ENCODE data around the gene C2CD2. TPM values are rescaled to one million over a fixed set of nuclear protein-coding genes. Genes with fewer than 3 reads are reported as not detected.
A peak's percentile ranks its signal among the peaks of the same experiment; 100 is the strongest.

Gene C2CD2
- polyA plus RNA-seq, 1 of the 3 experiments (the other 2 are of a cell fraction): 9.7 TPM

DNA sequence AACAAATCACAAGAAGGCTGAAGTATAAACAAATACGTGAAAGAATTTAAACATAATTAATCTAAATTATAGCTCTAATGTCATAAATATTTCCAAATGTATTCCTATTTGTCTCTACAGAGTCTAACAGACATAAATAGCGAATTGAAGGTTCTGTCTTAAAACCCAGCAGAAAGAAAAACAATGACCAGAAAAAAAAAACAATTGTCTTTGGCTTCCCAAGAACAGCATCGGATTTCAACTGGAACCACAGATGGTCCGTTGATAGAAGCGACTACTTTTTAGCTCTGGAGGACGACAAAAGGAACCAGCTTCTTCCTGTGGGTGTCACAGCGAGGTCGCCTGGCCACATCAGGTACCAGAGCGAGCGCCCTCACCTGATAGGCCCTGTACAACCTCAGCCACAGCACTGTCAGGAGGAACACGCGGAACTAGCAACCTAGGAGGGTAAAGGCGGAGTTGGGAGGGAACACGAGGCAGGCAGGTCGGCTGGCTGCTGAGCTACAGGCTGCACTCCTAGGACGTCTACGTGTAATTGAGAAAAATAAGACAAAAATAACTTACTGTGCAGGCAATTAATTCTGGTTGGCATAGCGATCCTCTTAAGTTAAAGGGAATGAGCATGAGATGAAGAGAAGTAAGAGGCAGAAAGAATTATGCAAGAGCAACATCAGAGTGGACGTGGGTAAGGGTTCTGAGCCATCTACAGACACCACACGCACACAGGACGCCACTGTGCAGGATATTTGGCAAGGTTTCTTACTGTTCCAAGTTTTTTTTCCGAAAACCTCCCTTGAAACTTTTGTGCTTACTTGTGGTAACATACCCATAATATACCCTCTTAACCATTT lies 58.0 kb downstream of the C2CD2 start:
- H2AFZ ChIP-seq (ENCODE audit: low read depth): no peak overlapping the region
- H3K79me2 ChIP-seq (ENCODE audit: insufficient read depth): no peaks in the 10 kb centered on the region
- DNase-seq: no peak
- peaks cover 0 to 12% of the 10 kb centered on the region in 2 experiments for H3K36me3 ChIP-seq (replicated peaks in 1 of 2; ENCODE audit: control insufficient read depth in 1 of 2, insufficient read depth in 2 of 2, low read length in 1 of 2)
- no peaks in the 10 kb centered on the region for H3K9me2 ChIP-seq
- H3K9ac ChIP-seq: no peak overlapping the region
- TF ChIP-seq EZH2phosphoT487 (IDR thresholded peaks at IDR 0.05; ENCODE audit: borderline replicate concordance, low read depth) (no peak), JUND (IDR thresholded peaks at IDR 0.05) (no peak), MEF2A (IDR thresholded peaks at IDR 0.05; ENCODE audit: borderline replicate concordance, low read depth) (no peak), TCF12 (IDR thresholded peaks at IDR 0.05) (no peak), RFX5 (IDR thresholded peaks at IDR 0.05; ENCODE audit: low read length) (no peak)
- TF ChIP-seq, protein P1, sequence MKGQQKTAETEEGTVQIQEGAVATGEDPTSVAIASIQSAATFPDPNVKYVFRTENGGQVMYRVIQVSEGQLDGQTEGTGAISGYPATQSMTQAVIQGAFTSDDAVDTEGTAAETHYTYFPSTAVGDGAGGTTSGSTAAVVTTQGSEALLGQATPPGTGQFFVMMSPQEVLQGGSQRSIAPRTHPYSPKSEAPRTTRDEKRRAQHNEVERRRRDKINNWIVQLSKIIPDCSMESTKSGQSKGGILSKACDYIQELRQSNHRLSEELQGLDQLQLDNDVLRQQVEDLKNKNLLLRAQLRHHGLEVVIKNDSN (IDR thresholded peaks at IDR 0.05; ENCODE audit: borderline replicate concordance, low read depth): no peak
- WGBS (ENCODE audit: low lambda C conversion rate): 89% methylated on average over 22 of the region's 22 CpGs
- H3K4me3 ChIP-seq (ENCODE audit: low read depth in 2 of 2, low read length in 1 of 2): no peak overlapping the region
- H3K27me3 ChIP-seq (ENCODE audit: insufficient read depth): no peaks in the 10 kb centered on the region
- H3F3A ChIP-seq (replicated peaks; ENCODE audit: insufficient read depth): no peaks in the 10 kb centered on the region
- H3K27ac ChIP-seq (ENCODE audit: low read depth in 2 of 2, low read length in 1 of 2): no peak overlapping the region; a peak in 1 of 4 replicates
- H3K4me2 ChIP-seq: no peak overlapping the region
- peaks cover 0 to 12% of the 10 kb centered on the region in 2 experiments; a peak in 2 of 4 replicates for H3K4me1 ChIP-seq (ENCODE audit: control insufficient read depth in 1 of 2, insufficient read depth in 2 of 2, low read depth in 1 of 2, low read length in 1 of 2)
- ChIA-PET POLR2A (no interaction called here), CTCF (interaction anchor here (1.1 to 1.5 kb wide), 3 partner anchors 40 to 222 kb away, joined by 3 to 5 read pairs (median 4); no protein-coding TSS in a partner anchor)
- H4K20me1 ChIP-seq (ENCODE audit: insufficient read depth): no peaks in the 10 kb centered on the region
- H3K9me3 ChIP-seq: no peaks in the 10 kb centered on the region

DNA sequence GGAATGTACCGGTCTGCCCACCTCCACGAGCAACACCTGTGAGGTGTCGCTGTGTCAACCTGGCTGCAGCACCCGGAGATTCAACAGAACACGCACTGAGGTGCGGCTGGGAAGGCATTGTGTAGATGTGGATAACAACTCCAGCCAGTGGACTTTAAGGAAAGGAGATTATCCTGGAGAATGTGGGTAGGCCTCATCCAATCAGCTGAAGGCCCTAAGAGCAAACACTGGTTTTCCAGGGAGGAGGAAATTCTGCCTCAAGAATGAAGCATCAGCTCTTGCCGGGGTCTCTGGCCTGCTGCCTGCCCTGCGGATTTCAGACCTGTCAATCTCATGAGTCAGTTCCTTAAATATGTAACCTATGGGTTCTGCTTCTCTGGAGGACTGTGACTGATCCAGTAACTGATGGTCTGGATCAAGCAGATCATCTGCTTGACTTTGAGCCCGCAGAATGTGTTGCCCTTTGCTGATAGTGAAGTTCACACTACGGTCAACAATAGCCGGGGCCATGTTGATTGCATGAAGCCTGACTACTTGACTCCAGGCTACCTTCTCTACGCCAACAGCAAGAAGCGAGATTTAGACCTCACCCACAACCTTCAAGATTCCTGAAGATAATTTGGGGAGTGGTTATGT lies 58.8 kb downstream of the C2CD2 start:
- ChIA-PET POLR2A (no interaction called here), CTCF (interaction anchor here (1.1 to 1.5 kb wide), 3 partner anchors 41 to 222 kb away, joined by 3 to 5 read pairs (median 4); no protein-coding TSS in a partner anchor)
- Histone ChIP-seq H2AFZ (ENCODE audit: low read depth) (no peak overlapping the region), H4K20me1 (ENCODE audit: insufficient read depth) (no peaks in the 10 kb centered on the region), H3K36me3 (replicated peaks in 1 of 2; ENCODE audit: control insufficient read depth in 1 of 2, insufficient read depth in 2 of 2, low read length in 1 of 2) (peaks cover 0 to 14% of the 10 kb centered on the region in 2 experiments), H3K79me2 (ENCODE audit: insufficient read depth) (no peaks in the 10 kb centered on the region), H3K27me3 (ENCODE audit: insufficient read depth) (no peaks in the 10 kb centered on the region), H3K4me2 (no peak overlapping the region), H3K4me3 (ENCODE audit: low read depth in 2 of 2, low read length in 1 of 2) (no peak overlapping the region), H3K9ac (no peak overlapping the region), H3K9me2 (no peaks in the 10 kb centered on the region), H3K4me1 (ENCODE audit: control insufficient read depth in 1 of 2, insufficient read depth in 2 of 2, low read depth in 1 of 2, low read length in 1 of 2) (peaks cover 0 to 12% of the 10 kb centered on the region in 2 experiments; a peak in 2 of 4 replicates), H3K27ac (ENCODE audit: low read depth in 2 of 2, low read length in 1 of 2) (no peak overlapping the region; a peak in 1 of 4 replicates), H3K9me3 (no peaks in the 10 kb centered on the region), H3F3A (replicated peaks; ENCODE audit: insufficient read depth) (no peaks in the 10 kb centered on the region)
- no peak for DNase-seq
- WGBS (ENCODE audit: low lambda C conversion rate): 71% methylated on average over 10 of the region's 13 CpGs
- TF ChIP-seq SMC3 (IDR thresholded peaks at IDR 0.05; ENCODE audit: low read depth, low read length): no peak
- 0 out of 2 replicates have a peak, but pooled peaks have one; percentile 16 for TF ChIP-seq NFIC (IDR thresholded peaks at IDR 0.05; ENCODE audit: borderline replicate concordance)
- TF ChIP-seq RFX5 (IDR thresholded peaks at IDR 0.05; ENCODE audit: low read length): no peak
- TF ChIP-seq, protein P2, sequence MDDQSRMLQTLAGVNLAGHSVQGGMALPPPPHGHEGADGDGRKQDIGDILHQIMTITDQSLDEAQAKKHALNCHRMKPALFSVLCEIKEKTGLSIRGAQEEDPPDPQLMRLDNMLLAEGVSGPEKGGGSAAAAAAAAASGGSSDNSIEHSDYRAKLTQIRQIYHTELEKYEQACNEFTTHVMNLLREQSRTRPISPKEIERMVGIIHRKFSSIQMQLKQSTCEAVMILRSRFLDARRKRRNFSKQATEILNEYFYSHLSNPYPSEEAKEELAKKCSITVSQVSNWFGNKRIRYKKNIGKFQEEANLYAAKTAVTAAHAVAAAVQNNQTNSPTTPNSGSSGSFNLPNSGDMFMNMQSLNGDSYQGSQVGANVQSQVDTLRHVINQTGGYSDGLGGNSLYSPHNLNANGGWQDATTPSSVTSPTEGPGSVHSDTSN (IDR thresholded peaks at IDR 0.05): peak; percentile 79
- 0 out of 2 replicates have a peak, but pooled peaks have one; percentile 14 for TF ChIP-seq JUND (IDR thresholded peaks at IDR 0.05)
